ENCODE data around the gene NDUFB10.
"Not testable (repeated sequence)": the region's sequence is repeated elsewhere in the genome, so short reads cannot be mapped to it uniquely, and the experiment has no call there.

- not testable (repeated sequence) for TF ChIP-seq POLR2A, CTCF (IDR thresholded peaks at IDR 0.05)
Measured at GRCh38 chr16:1939833-1940232, 19.5 kb upstream of the NDUFB10 start.
